GM18873 (cell line): Measurements from ENCODE around the gene AAR2.

Source experiments
- ATAC-seq: cut with Tn5 transposase; IDR thresholded peaks from one replicate; pipeline ENCODE4 v1.9.1; 2021; ENCODE audit warnings: mild to moderate bottlenecking, moderate library complexity, moderate number of reproducible peaks; ENCODE audit not compliant: unreplicated experiment, low FRiP score

Gene AAR2

DNA sequence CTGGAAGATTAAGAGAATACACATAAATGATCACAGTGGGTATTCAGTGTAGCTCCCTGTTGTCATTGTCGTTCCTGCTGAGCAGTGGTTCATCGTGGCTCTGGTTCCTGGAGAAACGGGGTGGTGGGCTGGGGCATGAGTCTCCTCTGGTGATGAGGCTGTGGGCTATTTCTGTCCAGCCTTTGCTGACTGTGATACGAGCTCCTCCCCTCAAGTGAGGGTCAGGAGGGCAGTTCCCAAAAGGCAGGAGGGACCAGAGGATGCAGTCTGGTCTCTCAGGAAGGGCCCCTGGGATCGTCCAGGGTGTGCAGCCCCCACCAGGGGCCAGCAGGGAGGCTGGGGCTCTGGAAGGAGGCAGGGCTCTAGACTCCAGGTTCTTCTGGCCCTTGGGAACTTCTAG, 38.7 kb downstream of the AAR2 start:
- no peak for ATAC-seq

DNA sequence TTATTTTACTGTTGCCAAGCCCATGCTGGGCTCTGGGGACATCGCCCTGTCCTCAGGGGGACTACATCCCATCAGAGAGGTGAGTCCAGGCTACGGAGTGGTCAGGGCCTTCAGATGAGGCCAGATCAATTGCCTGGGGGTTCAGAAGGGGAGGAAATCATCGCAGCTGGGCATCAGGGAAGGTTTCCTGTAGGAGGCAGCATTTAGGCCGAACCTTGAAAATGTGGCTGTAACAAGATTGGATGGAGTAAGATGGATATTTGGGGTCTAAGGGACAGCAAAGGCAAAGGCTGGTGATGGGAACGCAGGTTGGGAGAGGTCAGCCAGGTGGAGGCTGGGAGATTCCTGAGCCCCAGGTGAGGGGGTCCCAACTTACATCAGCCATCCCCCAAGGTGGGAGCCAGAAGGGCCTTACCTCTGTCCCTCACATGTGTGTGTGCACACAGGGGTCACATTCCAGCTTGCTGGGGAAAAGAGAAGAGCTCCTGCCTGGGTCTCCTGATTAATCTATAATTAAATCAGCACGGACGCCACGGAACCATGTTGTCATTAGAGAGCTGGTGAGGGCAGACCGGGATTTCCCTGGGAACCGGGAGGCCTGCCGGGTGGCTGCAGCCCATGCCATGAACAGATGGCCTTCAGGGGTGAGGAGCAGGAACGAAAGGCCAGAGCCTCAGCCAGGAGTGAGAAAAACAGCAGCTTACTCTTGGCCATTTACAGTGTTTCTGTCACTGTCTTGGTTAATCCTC, 39.3 kb downstream of the AAR2 start:
- ATAC-seq, result no peak

DNA sequence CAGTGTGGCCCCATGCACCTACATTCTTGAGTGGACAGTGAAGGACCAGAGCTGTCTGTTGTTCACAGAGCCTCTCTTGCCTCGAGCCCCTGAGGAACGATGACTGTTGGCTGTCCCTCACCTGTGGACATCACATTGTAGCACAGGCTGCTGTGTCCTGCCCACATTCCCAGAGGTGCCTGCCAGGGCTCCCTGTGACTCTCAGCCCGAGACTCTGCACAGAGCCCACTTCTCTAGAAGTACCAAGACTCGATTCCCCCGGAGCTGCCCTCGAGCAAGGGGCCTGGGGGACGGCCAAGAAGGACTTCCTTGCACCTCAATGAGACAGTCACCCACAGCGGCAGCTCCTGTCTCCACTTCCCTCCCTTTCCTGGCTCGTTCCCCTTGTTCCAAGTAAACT, 41.3 kb downstream of the AAR2 start:
- ATAC-seq, result no peak

DNA sequence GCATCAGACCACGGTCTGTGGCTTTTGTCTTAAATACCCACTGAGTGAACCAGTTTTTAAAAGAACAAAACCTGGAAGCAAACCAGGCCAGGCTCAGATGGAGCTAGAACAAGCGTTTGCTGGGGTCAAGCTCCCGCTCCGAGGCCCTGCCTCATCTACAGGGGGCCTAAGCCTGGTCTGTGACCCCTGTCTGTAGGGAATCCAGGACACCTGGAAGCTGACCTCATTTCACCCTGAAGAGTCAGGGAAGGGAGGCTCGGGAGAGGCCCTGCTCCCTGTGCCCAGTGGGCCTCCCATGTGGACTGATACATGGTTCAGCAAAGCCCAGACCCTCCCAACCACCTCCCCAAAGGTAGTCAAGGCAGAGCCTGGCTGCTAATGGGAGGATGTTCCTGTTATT, 43.1 kb downstream of the AAR2 start:
- no peak for ATAC-seq

DNA sequence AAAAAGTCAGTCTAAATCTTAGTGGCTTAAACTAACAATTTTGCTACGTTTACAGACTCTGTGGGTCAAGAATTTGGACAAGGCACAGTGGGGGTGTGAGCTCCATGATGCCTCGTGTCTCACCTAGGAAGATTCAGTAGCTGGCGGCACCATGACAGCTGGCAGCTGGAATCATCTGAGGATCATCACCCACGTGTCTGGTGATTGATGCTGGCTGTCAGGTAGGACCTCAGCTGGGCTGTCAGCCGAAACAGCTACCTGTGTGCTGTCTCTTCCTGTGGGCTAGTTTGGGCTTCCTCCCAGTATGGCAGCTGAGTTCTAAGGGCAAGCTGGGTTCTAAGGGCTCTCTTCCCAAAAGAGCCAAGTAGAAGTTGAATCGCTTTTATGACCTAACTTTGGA, 43.5 kb downstream of the AAR2 start:
- ATAC-seq, result no peak

DNA sequence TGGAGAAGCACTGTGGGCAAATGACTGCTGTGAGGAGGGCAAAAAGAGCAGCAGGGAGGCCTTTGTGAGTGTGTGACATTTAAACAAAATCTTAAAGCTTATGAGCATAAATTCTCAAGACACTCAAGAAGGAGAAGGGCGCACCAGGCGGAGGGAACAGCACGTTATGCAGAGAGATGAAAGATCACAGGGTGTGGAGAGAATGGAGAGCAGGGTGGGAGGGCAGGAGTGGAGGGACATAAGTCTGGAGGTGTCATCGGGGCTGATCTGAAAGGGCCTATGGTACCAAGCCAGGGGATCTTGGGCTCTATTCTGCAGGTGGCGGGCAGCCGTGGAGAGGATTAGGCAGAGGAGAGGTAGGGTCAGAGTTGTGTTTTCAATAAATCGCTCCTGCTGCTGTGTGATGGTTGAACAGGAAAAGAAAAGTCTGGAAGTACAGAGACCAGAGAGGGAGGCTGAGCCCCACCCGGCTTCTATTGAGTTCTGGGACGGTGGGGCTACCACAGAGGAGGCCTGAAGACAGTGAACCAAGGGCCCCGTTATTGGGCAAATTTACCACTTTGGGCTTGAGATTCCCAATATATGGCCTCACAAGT, 45.6 kb downstream of the AAR2 start:
- ATAC-seq, result no peak

DNA sequence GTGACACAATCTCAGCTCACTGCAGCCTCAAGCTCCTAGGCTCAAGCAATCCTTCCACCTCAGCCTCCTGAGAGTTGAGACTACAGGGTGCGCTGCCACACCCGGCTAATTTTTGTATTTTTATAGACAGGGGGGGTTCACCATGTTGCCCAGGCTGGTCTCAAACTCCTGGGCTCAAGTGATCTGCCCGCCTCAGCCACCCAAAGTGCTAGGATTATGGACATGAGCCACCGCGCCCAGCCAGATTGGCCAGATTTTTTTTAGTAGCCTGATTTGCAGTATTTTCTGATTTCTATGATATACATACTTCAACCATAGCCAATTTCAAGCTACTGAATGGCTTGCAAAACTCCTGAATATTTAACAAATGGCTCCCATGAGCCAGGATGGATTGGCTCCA, 48.5 kb downstream of the AAR2 start:
- ATAC-seq, result no peak

DNA sequence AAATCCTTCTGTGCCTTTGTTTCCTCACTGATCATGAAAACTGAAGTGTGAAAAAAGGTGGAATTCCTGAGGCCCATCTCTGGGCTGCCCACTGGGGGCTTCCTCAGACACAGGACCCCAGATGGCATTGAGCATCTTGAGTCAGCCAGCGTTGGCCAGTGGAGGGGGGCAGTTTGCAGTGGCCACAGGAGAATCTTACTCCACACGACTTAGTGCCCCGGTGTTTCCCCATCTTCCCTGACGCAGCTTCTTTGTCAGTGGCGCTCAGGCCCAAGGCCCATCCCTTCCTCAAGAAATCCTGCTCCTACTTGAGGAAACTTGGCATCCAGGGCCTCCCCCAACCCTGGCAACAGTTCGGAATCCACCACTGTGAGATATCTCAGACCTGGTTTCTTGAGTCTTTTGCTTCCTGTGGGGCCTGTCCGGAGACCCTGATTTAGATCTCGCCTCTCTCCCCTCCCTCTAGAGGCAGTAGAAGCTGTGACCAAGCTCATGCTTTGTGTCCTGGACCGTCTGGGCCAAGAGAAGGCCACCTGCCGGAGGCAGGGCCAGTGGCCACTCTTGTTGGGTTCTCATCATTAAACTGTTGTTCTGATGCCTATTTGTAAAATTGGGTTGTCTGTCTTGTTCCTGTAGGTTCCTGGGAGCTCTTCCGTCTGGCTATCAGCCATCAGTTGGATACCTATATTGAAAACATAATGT, 49.6 kb downstream of the AAR2 start:
- no peak for ATAC-seq

DNA sequence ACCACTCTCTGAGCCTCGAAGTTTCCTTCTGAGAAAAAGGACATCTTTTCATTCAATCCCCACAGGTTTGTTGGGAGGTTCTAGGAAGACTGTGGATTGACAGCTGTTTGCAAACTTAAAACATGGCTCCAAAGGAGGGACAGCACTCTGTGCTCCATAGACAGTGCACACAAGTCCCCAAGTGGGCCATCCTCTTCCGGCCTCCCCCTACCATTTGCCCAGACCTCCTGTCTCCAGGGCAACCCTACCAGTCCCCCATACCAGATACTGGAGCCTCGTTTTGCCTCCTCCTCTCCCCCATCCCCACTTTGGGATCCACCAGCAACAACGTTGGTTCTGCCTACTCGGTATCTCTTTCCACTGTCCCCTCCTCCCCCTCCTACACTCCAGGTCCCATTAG, 61.4 kb downstream of the AAR2 start:
- no peak for ATAC-seq

DNA sequence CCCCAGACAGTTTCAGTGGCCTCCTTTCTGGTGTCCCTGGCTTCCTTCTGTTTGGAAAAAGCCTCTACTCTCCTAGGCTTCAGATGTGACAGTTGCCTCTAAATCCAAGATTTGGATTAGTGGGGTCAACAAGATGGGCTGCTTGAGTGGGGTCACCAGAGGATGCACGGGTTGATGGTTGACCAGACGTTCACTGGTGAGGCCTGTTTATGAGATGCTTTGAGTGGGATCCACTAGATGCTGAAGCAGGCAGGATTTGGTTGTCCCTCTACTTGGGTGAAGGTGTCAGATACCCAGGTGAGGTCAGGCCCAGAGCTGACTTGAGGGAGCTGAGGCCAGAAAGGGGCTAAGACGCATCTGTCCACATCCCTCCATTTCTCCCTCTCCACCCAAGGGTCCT, 61.8 kb downstream of the AAR2 start:
- no peak for ATAC-seq

DNA sequence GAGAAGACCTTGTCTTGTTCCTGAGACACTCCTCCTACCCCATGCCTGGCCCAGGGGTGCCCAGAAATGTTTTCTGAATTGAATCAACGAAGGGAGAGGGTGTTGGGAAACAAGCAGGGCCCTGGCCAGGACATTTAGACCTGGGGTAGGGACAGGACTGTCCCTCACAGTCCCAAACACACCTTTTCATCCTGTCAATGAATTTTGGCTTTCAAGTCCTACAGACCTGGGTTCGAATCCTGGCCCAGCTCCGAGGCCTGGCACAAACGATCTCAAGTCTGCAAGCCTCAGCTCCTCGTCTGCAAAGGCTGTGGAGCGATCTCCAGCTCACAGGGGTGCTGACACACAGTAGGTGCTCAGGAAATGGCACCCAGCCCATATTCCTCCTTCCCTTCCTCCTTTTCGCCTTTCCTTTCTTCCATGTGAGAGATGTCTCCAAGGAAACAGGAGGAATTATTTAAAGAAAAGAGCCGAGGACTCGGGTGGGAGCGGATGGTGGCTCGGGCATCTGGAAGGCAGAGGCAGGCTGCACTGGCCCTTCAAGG, 62.6 kb downstream of the AAR2 start:
- no peak for ATAC-seq

DNA sequence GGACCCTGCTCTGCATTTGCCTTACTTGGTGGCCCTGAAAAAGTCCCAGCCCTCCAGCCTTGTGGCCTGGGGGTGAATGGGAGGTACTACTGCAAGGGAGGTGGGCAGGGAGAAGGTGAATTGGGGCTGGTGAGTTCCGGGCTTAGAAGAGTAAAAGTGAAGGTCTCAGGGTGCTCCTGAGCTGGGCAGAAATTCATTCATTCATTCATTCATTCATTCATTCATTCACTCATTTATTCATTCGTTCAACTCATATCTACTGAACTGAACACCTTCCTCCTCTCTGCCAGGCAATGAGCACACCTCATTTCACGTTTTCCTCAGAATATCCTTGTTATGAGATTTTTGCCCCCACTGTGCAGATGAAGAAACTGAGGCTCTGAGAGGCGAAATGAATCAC, 63.2 kb downstream of the AAR2 start:
- no peak for ATAC-seq

DNA sequence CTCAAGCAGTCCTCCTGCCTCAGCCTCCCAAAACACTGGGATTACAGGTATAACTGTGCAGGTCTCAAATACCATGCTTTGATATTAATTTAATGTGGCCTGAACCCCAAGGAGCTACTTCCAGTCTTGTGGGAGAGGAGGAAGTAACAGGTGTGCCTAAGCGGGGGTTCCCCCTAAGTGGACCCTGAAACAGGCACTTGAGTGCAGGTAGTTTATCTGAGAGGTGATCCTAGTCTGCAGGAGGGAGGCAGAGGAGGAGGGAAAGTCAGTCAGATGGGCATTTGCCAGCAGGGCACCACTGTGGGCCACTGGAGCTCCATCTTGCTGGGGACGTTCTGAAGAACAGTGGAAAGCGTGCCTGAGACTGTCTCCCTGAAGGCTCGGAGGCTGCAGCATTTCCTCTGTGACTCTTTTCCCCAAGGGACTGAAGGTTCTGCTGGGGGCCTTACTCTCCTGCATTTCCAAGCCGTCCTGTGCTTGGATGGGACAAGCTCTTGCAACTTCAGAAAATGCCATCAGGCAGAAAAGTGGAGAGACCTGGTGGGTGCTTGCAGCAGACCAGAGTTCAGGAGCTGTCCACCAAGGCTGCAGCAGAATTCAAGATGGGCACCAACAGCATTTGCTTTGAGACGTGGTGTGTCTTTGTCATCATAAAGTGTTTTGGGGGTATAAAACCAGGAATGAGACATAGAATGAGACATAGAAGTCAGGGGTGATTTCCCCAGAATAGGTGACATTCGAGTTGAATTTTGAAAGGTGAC, 65.3 kb downstream of the AAR2 start:
- no peak for ATAC-seq

DNA sequence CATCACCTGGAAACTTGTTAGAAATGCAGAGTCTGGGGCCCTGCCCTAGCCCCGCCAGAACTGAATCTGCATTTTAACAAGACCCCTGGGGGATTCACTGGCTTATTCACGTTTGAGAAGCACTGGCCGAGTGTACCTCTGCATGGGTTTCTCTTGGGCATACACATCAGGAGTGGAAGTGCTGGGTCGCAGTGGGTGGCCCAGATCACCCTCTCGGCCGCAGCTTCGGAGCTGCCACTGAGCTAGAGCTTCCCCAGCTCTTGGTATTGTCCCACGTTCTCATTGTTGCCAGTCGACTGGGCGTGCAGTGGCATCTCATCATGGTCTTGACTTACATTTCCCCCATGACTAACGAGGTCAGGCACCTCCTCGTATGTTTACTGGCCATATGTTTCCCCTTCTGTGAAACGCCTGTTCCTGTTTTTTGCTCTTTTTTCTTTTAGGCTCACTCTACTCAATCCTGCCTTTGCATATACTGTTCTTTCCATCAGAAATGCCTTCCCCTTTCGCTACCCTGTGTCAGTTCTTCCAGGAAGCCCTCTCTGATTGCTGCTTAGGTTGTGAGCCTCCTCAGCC, 66.8 kb downstream of the AAR2 start:
- no peak for ATAC-seq

DNA sequence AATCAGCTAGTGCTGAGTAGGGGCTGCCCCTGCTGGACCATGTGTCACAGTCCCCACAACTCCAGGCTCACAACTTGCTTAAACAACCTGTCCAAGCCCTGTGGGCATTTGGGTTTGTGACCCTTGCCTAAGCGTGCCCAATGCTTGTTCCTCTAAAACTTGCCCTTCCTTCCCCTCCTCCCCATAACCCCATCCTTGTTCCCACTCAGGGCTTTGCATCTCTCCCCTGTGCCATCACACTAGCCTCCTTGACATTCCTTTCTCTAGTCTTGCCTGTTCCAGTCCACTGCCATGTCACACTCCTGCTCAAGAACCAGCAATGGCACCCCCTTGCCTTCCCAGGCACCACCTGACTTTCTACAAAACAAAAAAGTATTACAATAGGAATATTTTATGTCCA, 67.6 kb downstream of the AAR2 start:
- no peak for ATAC-seq

DNA sequence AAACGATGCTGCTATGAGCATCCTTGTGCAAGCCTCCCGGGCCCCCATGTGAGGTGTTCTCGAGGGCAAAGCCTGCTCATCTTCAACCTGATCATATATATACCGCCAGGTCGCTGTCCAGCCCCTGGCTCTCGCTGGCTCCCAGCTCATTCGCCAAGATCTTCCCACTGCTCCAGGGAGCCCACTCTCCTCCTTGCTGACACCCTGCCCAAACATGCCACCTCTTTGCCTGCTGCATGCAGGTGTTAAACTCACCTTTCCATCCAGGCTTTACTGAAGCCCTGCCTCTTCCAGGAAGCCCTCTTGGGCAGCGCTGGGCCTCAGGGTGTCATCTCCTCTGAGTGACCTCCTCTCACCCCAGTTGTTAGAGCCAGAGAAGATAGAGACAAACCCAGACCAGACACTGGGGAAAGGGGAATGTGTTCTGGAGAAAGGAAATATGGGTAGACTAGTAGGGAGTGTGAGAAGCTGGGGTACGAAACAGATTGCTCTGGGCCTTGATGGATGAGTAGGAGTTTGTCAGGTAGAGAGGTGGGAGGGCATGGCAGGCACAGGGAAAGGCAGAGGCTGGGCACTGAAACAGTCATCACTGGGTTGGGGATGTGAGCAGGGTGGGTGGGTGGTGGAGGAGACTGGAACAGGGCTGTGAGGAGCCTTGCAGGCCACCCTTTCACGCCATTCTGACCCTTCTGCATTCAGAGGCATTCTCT, 68.7 kb downstream of the AAR2 start:
- ATAC-seq, result no peak

DNA sequence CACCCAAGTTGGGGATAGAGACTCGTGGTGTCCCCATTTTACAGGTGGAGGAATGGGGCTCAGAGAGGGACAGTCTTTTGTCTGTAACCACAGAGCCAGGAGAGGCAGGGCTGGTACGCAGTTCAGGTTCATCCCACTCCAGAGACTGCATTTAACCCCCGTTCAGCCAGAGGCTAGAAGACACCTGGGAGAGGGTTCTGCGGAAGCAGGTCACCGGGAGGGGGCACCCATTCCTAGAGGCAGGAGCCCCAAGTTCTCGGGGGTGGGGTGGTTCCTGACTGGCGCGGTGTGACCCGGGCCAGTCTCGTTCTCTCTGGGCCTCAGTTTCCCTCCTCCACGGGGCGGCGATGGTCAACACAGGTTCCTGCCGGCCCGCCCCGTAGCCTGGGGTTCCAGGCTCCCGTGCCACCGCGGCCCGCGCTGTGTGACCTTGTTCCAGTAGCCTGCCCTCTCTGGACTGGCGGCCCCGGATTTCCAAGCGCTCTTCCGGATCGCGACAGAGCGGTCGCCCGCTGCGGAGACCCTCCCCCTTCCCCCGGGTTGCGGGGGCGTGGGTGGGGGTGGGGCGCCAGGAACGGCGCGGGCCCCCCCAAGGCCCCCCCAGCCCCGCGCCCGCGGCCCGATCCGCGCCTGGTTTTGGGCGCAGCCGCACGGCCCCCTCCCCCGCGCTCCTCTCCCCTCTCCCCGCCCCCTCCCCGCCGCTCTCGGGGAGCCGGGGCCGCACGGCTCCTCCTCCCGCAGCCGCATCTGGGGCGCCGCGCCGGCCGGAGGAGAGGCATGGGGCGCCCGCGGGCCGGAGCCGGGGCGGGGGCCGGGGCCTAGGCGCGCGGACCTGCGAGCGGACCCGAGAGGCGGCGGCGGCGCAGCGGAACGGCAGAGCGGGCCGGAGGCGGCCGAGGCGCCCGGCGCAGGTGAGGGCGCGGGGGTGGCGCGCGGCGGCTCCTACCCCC, 69.6 kb downstream of the AAR2 start, which contains the start of gene DLGAP4:
DLGAP4 (plus strand) TSS at position 738 of the 950 bp plus-strand sequence. CDS start 125,379 bp downstream, outside the sequence.
- no peak for ATAC-seq
